PC-3 (cell line): ENCODE results near the gene ACER2.

Experiments used
- CTCF ChIP-seq: fragments of 300-600 bp; sonication (generic); conservative IDR thresholded peaks from 2 replicates; pipeline ENCODE4 v1.5.1; 2017; ENCODE audit warnings: antibody characterized with exemption, low read depth, mild to moderate bottlenecking, low read length
- EZH2 ChIP-seq: fragments of 300-600 bp; sonication (generic); IDR thresholded peaks from one replicate; pipeline ENCODE4 v1.6.1; 2017; ENCODE audit warnings: antibody characterized with exemption, mild to moderate bottlenecking, low read length; ENCODE audit not compliant: unreplicated experiment
- EZH2phosphoT487 ChIP-seq: fragments of 300-600 bp; sonication (generic); IDR thresholded peaks from 2 replicates; pipeline ENCODE4 v1.6.1; 2018; ENCODE audit warnings: mild to moderate bottlenecking, antibody characterized with exemption, low read length, borderline replicate concordance

- TF ChIP-seq EZH2phosphoT487 (no peak), CTCF (no peak), EZH2 (no peak)
Observed at GRCh38 chr9:19424176-19424779, 15.5 kb downstream of the ACER2 start.
